HG02973 (cell line): ENCODE data around the gene NVL.
"Not testable (repeated sequence)": the region's sequence is repeated elsewhere in the genome, so short reads cannot be mapped to it uniquely, and the experiment has no call there.

Experiments used
- ATAC-seq: cut with Tn5 transposase; IDR thresholded peaks from one replicate; pipeline ENCODE4 v1.9.1; 2021; ENCODE audit warnings: moderate library complexity; ENCODE audit not compliant: unreplicated experiment

The NVL gene

DNA sequence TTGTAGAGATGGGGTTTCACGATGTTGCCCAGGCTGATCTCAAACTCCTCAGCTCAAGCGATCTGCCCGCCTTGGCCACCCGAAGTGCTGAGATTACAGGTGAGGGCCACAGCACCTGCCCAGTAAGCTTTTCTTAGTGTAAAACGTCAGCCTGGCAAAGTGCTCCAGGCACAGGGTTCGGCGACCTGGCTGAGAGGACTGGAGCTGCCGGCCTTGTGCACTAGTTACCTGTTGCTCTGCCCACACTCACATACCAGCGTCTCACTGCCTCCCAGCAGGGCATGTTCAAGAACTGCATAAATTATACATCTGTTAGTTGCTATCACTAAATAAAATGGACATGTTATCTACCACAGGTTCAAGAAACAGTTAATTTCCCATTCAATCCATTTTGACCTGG is 91.8 kb downstream of the NVL start:
- no peak for ATAC-seq

DNA sequence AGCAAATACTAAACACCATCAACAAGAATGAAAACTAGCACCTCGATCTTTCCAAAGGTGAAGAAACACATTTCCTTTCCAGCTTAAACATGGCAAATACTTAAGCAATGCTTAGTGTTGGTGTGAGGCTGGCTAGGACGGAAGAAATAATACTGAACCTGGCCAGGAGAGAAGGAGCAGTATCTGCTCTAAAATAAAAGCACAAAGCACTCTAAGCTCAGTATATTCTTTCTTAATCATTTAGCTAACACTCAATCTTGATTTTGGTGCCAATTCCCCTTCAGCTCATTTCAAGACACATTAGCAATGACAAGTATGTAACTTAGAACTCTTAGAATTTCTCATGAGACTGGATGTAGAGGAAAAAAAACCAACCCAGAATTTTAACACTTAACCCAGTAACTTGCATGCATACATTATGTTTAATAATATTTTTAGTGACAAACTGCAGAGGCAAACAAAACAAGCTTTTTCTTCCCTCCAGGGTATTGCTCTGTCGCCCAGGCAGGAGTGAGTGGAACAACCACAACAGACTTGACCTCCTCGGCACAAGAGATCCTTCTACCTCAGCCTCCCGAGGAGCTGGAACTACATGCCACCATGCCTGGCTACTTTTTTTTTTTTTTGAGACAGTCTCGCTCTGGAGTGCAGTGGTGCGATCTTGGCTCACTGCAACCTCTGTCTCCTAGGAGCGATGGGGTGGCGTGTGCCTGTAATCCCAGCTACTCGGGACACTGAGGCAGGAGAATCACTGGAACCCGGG is 92.7 kb downstream of the NVL start:
- ATAC-seq, result no peak

DNA sequence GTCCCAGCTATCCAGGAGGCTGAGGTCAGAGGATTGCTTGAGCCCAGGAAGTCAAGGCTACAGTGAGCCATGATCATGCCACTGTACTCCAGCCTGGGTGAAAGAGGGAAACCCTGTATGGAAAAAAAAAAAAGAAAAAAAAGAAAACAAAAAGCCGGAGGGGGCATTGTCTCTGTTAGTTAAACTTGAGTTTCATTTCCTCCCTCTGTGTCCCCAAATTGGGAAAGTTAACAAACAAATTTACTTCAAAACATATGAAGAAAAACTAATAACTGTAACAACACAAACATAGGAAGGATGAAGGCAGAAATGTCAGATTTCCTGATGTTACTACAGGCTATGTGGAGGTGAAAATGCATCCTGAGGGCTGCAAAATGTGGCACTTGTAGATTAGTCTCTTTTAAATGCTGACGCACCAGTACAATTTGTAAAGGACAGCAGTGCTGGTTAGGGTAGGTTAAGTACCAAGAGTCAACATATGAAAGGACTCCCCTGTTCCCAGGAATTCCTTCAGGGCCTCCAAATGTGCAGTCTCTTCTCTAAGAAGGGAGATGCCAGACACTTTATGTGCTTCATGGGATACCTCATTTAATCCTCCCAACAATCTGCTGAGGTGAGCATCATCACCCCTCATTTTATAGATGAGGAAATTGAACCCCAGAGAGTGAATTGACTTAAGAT is 94.0 kb downstream of the NVL start:
- ATAC-seq, result no peak

DNA sequence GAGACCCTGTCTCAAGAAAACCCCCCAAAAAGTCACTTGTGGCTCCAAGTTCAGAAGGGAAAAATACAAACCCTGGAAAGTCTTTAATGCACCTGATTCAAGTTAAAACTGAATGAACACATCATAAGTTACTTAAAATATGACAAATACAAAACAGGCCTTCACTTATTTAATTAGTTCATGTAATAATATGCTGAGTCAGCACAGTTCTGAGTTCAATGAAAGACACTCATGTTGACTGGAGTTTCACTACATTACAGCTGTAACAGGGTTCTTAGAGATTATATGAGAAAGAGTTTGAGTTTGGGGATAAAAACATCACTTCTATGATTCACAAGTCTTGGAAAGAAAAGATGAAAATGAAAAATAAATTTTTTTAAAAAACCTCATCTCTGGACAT is 96.0 kb downstream of the NVL start:
- ATAC-seq, result no peak

DNA sequence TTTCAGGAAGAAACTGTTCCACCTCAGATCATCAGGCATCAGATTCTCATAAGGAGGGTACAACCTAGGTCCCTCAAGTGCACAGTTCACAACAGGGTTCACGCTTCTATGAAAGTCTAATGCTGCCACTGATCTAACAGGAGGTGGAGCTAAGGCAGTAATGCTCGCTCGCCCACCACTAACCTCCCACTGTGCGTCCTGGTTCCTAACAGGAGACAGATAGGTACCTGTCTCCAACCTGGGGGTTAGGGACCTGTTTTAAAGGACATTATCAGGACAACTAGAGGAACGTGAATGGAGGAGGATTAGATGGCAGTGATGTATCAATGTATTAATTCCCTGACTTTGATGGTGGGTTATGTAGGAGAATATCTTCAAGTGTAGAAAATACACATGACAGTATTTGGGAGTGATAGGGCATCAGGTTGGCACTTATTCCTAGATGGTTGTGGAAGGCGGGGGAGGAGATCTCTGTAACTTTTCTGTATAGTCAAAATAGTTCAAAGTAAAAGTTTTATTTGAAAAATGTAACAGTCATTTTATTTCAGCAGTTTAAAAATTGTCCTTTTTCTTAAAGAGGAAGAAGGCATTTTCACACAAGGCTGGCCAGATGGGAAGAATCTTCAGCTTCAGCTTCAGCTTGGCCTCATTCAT is 103.0 kb downstream of the NVL start:
- ATAC-seq, result no peak

DNA sequence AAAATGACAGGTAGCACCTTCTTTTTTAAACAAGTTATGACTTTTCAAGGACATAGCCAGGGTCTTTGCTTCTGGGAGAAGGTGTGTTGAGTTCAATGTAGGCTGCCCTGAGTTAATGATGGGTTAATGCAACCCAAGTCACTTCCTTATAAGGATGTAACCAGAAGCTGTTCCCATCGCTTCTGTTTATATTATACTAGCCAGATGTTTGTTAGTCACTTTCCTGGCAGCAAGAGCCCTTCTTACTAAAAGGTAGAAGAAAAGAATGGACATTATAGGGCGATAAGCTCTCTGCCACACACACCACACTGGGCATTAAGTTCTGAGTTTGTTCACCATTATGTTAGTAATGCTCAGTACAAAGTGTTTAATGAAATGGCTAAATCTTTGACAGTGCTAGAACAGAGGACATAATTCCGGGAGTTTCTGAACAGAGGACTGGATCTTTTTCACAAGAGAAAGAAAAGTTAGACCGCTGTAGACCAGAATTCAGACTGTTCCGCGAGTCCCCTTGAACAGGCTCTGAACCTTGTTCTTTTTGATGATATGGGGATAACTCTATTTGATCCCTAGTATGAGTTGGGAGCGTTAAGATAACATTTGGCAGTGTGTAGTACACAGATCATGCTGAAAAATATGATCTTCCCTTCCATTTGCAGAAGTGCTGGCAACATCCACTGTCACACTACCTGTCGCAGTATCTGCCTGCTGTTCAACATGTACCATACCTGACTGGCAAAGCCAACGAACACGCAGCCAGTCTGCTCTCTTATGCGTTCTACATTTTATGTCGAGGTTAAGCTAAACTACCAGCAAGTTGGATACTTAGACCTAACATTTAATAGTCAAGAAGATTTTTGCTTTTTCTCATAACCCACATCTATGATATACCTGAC is 105.9 kb downstream of the NVL start:
- ATAC-seq, result no peak

DNA sequence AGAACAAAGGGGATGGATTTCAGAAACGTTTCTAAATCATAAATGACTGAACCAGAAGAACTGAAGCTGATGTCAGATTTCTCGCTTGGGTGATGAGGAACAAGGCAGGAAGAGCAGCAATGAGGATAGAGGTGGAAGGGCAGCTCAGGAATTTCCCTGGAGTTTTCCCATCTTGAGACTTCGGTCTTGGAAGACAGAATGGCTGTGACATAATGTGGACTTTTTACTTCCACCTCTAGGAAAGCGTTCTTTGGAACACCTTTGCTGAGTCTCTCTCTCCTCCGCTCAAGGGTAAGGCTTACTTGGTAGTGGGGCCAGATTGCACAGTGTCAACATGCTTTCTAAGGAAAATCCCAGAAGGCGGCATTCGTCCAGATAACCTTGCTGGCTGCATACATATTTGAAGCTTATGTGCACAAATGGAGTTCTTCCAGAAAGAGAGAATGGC is 110.3 kb downstream of the NVL start:
- ATAC-seq, result no peak

DNA sequence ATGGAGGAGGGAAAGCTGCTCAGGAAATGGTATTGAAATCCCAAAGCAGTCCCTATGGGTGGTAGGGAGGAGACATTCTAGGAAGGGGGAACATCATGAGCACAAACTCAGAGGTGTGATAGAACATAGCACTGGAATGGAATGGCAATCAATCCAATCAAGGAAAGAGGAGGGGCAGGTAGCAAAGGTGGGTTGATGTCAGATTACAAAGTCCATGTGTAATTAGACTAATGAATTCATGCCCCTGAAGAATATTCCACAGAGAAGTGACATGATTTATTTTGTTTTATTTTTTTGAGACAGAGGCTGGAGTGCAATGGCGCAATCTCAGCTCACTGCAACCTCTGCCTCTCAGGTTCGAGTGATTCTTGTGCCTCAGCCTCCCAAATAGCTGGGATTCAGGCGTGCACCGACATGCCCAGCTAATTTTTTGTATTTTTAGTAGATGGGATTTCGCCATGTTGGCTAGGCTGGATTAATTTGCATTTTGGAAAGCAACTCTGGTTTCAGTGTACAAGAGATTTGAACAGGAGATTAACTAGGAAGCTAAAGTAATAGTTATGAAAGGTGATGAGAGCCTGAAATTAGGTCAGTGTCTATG is 110.9 kb downstream of the NVL start:
- no peak for ATAC-seq

DNA sequence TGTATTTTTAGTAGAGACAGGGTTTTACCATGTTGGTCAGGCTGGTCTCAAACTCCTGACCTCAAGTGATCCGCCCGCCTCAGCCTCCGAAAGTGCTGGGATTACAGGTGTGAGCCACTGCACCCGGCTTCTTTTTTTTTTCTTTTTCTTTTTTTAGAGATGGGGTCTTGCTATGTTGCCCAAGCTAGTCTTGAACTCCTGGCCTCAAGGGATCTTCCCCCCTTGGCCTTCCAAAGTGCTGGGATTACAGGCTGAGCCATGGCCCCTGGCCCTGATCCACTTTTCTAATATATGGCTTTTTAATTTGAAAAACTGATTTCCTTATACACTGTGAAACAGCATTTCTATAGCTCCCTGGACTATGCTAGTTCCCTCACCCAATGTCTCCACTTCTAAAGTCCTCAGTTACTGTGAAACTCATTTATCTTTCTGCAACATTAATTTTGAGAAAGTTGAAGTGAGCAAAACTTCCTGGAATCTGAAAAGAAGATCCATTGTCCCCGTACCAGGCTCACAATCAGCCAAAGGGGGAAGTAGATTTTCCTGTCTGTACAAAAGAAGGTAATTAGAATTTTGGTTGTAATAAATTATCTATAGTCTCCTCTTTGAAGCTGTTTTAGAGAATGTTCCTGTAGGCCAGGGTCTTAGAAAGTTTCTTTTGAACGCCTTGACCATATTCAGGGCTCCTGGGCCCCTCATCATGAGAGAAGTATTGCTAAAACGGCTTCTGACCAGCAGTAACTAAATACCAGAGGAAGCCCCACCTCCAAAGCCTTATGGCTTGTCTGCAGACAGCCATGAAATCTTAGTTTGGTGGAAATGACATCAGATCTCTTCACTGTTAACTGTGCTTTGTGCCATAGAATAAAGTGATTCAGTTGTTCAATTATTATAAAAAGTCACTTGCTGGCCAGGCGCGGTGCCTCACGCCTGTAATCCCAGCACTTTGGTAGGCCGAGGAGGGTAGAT is 112.0 kb downstream of the NVL start:
- ATAC-seq, result no peak

DNA sequence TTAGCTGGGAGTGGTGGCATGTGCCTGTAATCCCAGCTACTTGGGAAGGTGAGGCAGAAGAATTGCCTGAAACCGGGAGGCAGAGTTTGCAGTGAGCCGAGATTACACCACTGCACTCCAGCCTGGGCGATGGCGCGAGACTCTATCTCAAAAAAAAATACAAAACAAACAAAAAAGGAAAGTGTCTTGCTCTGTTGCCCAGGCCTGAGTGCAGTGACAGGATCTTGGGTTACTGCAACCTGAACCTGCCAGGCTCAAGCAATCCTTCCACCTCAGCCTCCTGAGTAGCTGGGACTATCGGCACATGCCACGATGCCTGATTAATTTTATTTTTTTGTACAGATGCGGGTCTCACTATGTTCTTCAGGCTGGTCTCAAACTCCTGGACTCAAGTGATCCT is 113.6 kb downstream of the NVL start:
- no peak for ATAC-seq

DNA sequence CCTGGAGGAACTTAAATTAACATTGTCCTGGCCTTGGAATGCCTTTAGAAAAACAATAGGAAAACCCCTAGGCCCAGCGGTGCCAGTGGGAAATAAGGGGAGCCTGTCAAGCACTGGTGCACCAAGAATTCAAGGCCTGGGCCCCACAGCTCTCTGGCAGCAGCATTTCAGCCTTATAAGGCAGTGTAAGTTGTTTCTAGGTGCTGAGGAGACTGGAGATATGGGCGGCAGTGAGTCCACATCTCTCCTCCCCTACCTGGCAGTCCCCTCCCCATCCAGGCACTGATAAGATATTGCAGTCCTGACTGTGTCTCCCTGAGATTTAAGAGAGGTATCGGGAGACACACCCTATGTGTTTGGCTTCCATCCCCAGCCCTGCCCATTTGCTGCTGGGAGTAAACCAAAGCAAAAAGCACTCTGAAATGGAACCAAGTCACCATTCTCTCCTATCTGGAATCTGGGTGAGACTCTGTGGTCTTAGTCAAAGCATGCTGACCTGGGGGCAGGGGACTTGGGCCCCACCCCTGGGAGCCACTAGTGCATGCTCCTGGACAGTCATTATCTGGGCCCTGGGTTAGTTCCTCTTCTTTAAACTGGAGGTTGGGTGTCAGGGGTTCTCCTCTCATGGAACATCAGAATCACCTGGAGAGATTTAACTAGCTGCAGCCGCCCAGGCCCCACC is 116.4 kb downstream of the NVL start:
- ATAC-seq, result no peak

DNA sequence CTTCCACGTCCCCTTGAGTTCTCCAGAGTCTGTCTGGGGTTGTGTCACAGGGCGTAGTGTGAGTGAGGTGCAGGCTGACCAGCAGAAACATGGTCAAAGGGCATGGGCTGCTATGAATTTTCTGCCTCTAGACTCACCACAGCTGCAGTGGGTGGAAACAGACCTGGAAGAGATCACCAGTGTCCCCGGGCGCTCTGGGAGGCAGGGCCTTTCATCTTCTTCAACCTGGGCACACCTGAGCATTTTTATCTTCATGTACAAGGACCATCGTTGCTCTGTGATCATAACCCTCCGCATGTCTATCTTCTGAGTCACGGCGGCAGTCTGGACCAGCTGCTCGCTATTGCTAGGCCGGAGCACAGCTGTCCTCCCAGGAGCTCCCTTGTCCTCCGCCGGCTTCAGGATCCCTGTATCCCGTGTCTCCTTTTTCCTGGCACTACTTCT is 117.3 kb downstream of the NVL start:
- no peak for ATAC-seq

DNA sequence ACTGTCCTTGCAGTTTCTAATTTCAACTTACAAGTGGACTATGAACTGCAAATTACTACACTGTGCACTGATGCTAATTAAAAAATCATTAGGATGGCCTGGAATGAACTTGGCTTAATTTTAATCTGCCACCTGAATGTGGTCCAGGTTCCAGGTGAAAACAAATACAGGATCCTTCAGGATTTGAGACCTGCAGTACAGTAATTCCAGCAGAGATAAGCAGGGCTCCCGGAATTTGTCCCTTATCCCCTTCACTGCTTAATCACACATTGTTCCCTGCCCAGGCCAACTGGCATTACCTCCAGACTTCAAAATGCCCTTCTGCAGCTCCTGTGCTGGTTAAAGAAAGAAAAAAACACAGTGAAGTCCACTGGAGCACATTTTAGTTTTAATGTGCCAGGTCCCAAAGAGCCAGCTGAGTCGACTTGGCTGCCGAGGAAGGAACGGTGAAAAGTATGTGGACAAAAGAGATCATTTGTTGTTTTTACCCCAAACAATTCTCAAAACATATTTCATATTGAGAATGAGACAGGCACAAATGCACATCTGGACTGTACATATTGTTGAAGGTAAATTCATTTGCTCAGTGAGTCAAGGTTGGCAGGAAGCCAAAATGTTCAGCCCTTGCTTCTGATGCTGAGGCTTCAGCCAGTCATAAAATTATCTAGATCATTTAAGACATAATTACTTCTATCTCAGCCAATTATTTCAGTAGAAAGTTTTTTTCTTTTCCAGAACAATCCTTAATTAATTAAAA is 118.6 kb downstream of the NVL start:
- ATAC-seq, result no peak

DNA sequence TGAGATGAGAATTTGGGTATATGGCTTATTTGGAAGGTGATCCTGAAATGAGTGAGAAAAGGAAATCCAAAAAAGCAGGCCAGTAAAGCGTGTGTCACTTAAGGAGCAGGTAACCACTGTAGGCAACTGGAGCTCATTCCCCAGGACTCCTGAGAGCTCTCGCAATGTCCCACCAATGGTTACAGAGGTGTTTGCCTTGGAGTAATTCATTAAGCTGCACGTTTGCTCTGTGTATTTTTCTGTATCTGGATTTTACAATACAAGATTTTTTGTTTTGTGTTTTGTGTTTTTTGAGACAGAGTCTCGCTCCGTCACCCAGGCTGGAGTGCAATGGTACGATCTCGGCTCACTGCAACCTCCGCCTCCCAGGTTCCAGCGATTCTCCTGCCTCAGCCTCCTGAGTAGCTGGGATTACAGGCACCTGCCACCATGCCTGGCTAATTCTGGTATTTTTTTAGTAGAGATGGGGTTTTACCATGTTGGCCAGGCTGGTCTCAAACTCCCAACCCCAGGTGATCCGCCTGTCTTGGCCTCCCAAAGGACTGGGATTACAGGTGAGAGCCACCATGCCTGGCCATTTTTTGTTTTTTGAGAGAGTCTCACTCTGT is 123.9 kb downstream of the NVL start:
- ATAC-seq, result not testable (repeated sequence)

DNA sequence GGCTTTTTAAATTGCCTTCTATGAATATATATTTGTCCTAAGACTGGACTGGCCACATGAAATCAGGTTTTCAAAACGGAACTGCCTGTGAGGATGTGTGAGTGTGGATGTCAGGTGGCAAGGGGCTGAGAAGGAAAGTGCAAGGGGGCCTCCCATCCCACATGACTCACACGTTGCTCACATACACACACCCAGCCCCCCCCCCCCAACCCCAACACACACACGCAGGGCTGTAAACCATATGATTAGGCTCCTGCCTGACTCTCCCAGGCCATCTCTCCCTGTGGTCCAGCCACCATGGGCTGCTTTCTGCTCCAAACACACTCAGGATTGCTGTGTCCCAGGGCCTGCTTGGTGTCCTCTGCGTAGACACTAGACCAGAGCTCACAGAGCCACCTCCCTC is 124.5 kb downstream of the NVL start:
- ATAC-seq, result no peak

DNA sequence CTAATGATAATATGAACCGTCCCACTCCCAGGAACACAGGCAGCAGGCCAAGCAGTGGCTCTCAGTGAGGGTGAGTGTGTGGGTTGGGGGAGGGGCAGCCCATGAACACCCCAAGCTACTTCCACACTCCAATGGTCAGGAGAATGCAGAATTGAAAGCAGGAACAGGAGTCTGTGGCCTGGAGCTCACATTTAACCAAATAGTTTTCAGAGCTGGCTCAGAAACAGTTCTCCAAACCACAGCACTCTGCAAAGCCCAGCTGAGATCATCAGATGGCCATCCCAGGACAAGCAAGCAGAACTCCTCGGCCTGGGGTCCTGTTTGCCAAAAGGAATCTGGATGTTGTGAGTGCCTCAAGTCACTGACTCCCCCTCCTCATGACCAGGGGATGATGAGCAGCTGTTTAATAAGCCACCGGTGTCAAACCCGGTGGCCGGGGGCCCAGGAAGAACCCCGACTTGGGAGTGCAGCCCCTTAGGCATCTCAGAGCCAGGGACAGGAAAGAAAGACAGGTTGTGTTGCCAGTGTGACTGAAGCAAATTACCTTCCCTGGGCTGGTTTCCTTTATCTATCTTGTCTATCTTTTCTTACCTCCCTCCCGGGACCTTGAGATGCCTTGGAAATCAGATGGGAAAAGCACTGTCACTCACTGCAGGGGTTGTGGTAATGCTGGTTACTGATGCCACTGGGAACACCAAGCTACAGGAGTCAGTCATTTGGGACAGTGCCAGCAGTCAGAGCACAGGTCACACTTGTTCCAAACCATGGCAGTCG is 126.5 kb downstream of the NVL start:
- peak; percentile 66 for ATAC-seq

DNA sequence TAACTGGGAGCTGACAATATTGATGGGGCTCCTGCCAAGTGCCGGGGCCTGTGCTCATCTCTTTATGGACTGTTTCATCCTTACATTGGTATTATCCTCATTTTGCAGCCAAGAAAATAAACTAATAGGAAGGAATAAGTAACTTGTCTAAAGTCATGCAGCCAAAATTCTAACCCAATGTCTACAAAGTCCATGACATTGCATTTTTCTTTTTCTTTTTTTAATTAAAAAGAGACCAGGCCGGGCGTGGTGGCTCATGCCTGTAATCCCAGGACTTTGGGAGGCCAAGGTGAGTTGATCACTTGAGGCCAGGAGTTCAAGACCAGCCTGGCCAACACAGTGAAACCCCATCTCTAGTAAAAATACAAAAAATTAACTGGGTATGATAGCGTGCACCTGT is 128.1 kb downstream of the NVL start:
- no peak for ATAC-seq
